ENCODE results near the gene CFAP20DC. TPM values are rescaled to one million over a fixed set of nuclear protein-coding genes. Genes with fewer than 3 reads are reported as not detected.

CFAP20DC gene
- total RNA-seq, 1 experiment from 2014 or later = not detected

GRCh38 chr3:58801541-58801940 is 248.3 kb downstream of the CFAP20DC start:
- no peak for DNase-seq (ENCODE audit: low read depth)

DNA sequence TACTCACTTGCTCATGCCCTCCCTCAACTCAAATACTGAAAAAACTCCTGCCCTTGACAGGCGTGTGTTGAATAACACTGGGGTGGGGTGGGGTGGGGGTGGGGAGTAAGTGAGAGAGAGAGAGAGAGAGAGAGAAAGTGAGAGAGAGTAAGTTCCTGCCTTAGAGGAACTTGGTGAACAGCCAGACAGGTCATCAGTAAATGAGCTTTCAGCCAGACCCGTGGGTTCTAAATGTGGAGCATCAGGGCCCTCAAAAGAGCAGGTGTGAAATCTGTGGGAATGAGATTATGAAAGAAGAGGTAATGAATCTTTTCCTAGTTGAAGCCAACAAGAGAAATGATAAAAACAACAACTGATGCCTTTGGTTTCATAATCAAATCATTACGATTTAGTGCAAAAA is 248.9 kb downstream of the CFAP20DC start:
- no peak for DNase-seq (ENCODE audit: low read depth)

DNA sequence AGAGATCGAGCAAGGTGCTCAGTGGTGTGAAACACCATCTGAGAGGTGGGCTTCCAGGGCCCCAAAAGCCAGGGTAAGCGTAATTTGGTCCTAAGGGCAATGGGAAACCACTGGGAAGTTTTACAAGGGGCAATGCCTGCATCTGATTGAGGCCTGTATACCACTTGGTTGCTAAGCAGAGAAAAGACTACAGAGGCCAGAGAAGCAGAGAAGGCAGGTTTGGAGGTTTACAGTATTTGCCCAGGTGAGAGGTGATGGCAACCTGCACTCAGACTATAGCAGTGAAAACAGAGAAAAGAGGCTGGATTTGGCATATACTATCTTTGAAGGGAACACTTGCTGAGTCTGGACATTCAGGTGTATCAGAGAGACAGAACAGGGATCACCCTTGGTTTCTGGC is 249.8 kb downstream of the CFAP20DC start:
- no peak for DNase-seq (ENCODE audit: low read depth)

- DNase-seq (ENCODE audit: low read depth) = no peak
Measured at GRCh38 chr3:58799271-58799670, 250.6 kb downstream of the CFAP20DC start.

GRCh38 chr3:58798312-58798711 is 251.5 kb downstream of the CFAP20DC start:
- DNase-seq (ENCODE audit: low read depth) = no peak

- DNase-seq (ENCODE audit: low read depth) = no peak
Measured at GRCh38 chr3:58794750-58795149, 255.1 kb downstream of the CFAP20DC start.

GRCh38 chr3:58793938-58794337 is 255.9 kb downstream of the CFAP20DC start:
- no peak for DNase-seq (ENCODE audit: low read depth)

GRCh38 chr3:58792921-58793451 is 256.8 kb downstream of the CFAP20DC start:
- DNase-seq (ENCODE audit: low read depth) = no peak

DNA sequence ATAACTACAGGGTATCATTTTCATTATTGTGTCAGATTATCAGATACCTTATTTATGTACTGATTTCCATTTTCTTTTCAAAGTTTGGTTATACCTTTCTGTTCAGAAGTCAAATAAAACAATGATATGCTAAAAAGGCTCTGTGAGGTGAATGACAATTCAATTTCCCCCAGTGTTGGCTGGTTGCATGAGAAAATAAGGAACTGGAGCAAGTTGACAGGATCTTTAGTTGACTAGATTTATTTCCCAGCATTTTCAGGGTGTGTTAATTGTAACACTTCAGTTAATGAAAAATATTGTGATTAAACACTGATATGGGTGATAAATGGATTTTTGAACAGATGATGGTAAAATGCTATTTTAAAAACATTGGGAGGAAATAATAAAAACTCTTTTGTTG is 260.4 kb downstream of the CFAP20DC start:
- DNase-seq (ENCODE audit: low read depth) = no peak

- DNase-seq (ENCODE audit: low read depth) = no peak
Measured at GRCh38 chr3:58784888-58785287, 264.9 kb downstream of the CFAP20DC start.

GRCh38 chr3:58784425-58784824 is 265.4 kb downstream of the CFAP20DC start:
- DNase-seq (ENCODE audit: low read depth) = no peak

DNA sequence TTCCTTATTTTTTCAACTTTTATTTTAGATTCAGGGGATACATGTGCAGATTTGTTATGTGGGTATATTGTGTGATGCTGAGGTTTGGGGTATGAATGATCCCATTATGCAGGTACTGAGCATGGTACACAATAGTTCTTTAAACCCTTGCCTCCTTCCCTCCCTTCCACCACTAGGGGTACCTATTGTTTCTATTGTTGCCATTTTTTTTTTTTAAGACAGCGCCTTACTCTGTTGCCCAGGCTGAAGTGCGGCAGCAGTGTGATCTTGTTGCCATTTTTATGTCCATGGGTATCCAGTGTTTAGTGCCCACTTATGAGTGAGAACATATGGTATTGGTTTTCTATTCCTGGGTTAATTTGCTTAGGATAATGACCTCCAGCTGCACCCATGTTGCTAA is 266.0 kb downstream of the CFAP20DC start:
- DNase-seq (ENCODE audit: low read depth) = no peak

GRCh38 chr3:58779934-58780333 is 269.9 kb downstream of the CFAP20DC start:
- DNase-seq (ENCODE audit: low read depth) = no peak

- DNase-seq (ENCODE audit: low read depth) = no peak
Measured at GRCh38 chr3:58776231-58776630, 273.6 kb downstream of the CFAP20DC start.

DNA sequence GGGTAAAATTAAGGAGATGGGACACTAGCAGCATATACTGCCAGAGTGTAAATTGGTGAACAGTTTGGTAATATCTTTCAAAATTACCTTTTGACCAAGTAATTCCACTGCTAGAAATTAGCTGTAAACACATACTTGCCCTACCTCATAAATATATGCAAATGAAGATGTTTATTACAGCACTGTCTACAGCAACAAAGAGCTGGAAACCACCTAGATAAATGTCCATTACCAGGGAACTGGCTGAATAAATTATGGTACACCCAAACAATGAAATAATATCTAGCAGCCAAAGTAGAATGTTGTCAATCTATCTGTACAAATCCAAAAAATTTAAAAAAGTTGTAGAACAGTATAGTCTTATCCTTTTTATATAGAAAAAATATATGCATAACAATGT is 277.4 kb downstream of the CFAP20DC start:
- no peak for DNase-seq (ENCODE audit: low read depth)

DNA sequence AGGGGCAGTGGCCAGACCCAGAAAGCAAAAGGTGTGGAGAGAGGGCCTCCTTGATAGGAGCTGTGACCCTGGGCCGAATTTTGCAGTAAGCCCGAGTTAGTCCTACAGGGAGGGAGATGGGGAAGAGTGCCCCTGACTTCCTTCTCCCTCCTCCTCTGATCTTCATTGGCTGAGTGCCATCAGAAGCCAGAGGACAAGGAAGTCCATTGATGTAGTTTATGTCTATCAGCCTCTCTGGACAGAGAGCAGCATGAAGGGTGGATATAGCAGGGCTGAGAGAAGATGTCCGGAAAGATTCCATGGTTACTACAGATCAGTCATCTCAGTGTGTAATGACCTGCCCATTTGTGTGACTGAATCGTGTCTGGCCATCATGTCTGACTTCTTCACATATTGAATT is 280.8 kb downstream of the CFAP20DC start:
- no peak for DNase-seq (ENCODE audit: low read depth)

DNA sequence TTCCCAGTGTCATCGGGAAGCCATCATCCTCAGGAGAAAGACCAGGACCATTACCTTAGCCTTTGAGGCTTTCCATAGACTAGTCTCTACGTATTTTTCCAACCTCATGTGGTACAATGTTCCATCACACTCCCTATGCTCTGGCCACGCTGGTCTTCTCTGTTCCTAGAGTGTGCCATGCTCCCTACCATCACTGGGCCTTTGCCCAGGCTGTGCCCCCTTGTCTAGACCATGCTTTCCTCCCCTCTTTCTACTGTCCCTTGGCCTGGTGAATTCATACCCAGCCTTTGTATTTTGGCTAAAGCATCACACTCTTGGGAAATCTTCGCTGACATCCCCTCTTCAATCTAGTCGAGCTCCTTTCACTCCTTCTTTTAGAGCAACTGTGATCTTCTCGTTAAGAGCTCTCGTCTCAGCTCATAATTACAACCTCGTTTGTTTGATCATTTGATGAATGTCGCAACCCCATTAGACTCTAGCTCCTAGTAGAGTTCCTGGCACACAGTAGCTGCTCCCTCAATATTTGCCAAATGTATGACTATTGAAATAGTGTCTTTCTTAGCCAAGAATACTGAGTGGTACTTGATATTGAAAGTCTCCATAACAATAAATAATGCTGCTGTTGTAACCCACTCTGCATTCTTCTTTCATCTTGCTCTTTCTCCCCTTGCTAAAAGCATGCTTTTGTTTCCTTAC is 283.1 kb downstream of the CFAP20DC start:
- DNase-seq (ENCODE audit: low read depth) = no peak

DNA sequence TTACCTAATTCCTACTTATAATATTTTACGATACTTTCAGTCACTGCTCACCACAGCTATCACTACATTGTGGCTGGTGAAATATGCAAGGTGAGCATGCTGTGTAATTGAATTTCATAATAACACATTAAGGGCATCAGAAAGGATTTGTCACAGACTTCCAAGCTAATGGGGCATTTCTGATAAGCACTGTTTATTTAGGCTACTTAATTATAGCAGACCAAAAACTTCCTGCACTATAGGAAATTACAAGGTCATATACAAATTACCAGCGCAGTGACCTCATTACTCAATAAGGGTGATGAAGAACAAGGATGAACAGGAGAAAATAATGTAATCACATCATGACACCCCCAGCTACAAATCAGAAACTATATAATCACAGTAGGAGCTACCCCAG is 294.7 kb downstream of the CFAP20DC start:
- DNase-seq (ENCODE audit: low read depth) = no peak

- DNase-seq (ENCODE audit: low read depth) = no peak
Measured at GRCh38 chr3:58754074-58754473, 295.8 kb downstream of the CFAP20DC start.

DNA sequence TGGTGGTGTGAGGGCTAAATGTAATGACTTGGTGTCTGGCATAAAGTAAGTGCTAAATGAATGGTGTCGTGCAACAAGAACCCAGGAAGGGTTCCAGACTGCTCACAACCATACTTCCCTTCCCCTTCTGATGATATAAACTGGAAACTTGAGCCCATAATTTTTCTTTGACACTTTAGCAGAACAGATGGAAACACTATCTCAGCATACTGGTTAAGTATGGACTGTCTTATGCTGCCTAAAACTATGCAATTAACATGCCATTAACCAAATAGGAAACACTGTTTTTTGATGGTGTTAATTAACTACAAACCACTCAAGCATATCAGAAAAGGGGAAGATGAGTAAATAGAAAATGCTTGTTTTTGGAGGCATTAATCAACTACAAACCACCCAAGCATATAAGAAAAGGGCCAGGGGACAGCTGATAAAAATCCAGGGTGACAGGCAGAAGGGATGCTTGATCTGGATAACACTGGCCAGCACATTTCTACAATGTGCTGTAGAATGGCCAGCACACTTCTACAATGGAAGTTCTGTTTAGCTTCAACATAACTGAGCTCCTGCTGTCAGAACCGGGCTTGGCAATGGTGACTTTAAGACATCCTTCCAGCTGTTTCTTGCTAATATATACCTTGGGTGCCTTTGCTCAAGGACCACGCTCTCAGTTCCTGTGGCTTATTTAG is 297.8 kb downstream of the CFAP20DC start:
- no peak for DNase-seq (ENCODE audit: low read depth)

DNA sequence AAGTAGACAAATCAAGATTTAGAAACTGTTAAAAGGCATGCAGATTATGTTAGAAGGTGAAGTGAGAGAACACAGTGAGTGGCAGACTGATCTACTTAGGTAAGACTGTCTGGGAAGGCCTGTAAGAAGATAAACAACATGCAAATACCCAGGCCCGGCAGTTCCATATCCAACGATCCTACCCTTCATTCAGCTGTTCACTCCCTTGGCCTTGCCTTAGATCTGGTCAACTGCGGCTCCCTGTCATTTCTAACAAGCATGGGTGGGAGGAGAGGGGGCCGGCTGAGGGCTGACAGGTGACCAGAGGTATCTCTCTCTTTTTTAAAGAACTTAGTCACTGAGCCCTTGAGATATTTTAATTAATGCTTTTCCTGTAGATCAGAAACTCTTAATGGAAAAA is 298.6 kb downstream of the CFAP20DC start:
- DNase-seq (ENCODE audit: low read depth) = no peak

DNA sequence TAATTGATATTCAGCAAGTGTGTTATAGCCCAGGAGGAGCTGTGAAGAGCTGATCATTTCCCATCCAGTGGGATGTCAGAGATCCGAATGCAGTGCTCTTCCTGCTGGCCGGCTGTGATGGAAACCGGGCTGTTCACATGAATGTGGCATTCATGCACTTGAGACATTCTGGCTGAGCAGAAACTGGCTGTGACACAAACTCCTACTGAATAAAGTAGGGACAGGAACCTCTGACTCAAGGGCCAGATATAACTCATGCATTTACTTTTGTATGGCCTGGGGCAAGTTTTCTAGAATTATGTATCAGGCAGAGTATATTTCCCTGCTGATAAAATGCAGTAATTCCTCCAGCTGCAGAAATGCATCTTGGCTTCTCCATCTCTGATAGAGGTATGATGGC is 299.9 kb downstream of the CFAP20DC start:
- no peak for DNase-seq (ENCODE audit: low read depth)

DNA sequence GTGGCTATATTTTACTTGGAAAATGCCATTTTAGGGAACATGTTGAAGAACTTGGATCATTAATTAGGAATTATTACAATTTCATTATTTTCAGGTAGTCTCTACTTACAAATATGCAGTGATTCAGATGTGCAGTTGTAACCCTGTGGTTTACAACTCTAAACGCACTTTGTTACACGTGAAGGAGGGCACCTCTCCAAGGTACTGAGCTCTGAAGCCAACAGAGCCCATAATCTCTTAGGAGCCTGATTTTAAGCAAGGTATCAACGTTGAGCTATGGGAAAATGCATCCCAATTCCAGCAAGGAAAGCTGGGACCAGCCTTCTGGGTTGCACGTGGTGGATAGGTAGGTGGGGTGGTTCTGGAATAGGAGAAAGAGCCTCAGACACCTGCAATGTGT is 301.8 kb downstream of the CFAP20DC start:
- DNase-seq (ENCODE audit: low read depth) = no peak
